Measurements from ENCODE around the gene AXIN1. TPM values are rescaled to one million over a fixed set of nuclear protein-coding genes. Genes with fewer than 3 reads are reported as not detected.
A peak's percentile ranks its signal among the peaks of the same experiment; 100 is the strongest.

AXIN1 gene
- total and polyA plus RNA-seq, 9 of the 15 experiments (the other 6 are each of a cell fraction or from before 2014, with no cell fraction given): 0.42 to 58.0 (median 25.9) TPM

DNA sequence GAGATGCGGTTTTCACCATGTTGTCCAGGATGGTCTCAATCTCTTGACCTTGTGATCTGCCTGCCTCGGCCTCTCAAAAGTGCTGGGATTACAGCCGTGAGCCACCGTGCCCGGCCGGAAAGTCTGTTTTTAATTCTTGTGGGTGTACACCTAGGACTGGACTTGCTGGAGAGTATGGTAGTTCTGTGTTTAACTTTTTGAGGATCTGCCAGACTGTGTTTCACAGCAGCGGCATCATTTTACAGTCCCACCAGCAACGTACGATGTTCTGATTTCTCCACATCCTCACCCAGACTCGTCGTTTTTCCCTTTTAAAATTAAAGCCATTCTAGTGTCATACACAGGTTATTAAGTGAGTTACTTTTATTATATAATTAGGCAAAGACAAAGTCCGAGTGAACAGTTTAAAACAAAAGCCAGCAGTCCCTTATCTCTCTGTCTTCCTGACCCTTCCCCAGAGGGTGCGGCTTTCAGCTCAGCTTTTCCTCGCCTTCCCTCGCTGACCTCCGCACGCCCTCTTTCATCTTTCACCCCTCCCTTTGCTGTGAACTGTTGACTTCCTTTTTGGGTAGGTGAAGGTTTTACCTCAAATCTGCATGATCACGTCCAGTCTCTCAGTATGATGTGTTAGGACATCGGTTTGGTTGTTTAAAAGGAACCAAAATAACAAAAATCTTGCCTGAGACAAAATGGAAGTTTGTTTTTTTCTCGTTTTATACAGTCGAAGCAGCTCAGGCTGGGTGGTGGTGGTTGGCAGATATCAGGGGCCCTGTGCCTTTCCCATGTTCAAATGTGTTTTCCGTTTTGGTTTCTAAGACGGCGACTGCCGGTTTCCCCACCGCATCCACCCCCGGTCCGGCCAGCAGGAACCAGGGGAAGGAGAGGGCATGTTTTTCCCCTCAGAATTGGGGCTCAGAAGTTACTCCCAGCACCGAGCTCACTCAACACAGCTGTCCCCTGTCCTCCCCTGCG lies 99.9 kb downstream of the AXIN1 start (continued):
- peak; percentile 42; the same call in 1 of the 2 replicates for TF ChIP-seq GATA2 (CRISPR knock-in tag; IDR thresholded peaks at IDR 0.05)
- TF ChIP-seq, protein P1, sequence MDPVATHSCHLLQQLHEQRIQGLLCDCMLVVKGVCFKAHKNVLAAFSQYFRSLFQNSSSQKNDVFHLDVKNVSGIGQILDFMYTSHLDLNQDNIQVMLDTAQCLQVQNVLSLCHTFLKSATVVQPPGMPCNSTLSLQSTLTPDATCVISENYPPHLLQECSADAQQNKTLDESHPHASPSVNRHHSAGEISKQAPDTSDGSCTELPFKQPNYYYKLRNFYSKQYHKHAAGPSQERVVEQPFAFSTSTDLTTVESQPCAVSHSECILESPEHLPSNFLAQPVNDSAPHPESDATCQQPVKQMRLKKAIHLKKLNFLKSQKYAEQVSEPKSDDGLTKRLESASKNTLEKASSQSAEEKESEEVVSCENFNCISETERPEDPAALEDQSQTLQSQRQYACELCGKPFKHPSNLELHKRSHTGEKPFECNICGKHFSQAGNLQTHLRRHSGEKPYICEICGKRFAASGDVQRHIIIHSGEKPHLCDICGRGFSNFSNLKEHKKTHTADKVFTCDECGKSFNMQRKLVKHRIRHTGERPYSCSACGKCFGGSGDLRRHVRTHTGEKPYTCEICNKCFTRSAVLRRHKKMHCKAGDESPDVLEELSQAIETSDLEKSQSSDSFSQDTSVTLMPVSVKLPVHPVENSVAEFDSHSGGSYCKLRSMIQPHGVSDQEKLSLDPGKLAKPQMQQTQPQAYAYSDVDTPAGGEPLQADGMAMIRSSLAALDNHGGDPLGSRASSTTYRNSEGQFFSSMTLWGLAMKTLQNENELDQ (CRISPR knock-in tag; IDR thresholded peaks at IDR 0.05; ENCODE audit: borderline replicate concordance): no peak
- peak in 1 of 2 experiments; percentile 70; a peak in 1 of 4 replicates for TF ChIP-seq SRF (CRISPR knock-in tag; IDR thresholded peaks at IDR 0.05)
- TF ChIP-seq EZH2 (IDR thresholded peaks at IDR 0.05; ENCODE audit: borderline replicate concordance, low read depth, low read length): no peak
- no peak for TF ChIP-seq CHCHD3 (CRISPR knock-in tag; IDR thresholded peaks at IDR 0.05)
- TF ChIP-seq HMG20B (CRISPR knock-in tag; IDR thresholded peaks at IDR 0.05): no peak
- no peak for TF ChIP-seq DIDO1 (tag; IDR thresholded peaks at IDR 0.05; ENCODE audit: low read depth)
- no peak for TF ChIP-seq ZKSCAN1 (IDR thresholded peaks at IDR 0.05; ENCODE audit: low read depth, low read length)
- no peak for TF ChIP-seq STAT6 (CRISPR knock-in tag; IDR thresholded peaks at IDR 0.05)
- TF ChIP-seq FOXM1 (IDR thresholded peaks at IDR 0.05; ENCODE audit: low read depth): no peak
- TF ChIP-seq FOXM1 (CRISPR knock-in tag; IDR thresholded peaks at IDR 0.05; ENCODE audit: low read depth): no peak
- TF ChIP-seq MECOM (CRISPR knock-in tag; IDR thresholded peaks at IDR 0.05): peak; percentile 38; the same call in 1 of the 2 replicates
- TF ChIP-seq ATF3 (IDR thresholded peaks at IDR 0.05): no peak
- TF ChIP-seq ATF3 (CRISPR knock-in tag; conservative IDR thresholded peaks at IDR 0.05): no peak
- peak; percentile 78 for TF ChIP-seq DPF2 (IDR thresholded peaks at IDR 0.05)
- no peak for TF ChIP-seq TFAP4 (CRISPR knock-in tag; IDR thresholded peaks at IDR 0.05; ENCODE audit: borderline replicate concordance)
- peak; percentile 57; the same call in 1 of the 2 replicates for TF ChIP-seq CREB3 (tag; conservative IDR thresholded peaks at IDR 0.05; ENCODE audit: low read depth)
- no peak for TF ChIP-seq SMARCA5 (IDR thresholded peaks at IDR 0.05)
- peak; percentile 30; the same call in 1 of the 2 replicates for TF ChIP-seq CBFA2T3 (IDR thresholded peaks at IDR 0.05)

All from K562 (cell line).